Measurements from ENCODE around the gene RARG. TPM values are rescaled to one million over a fixed set of nuclear protein-coding genes. Genes with fewer than 3 reads are reported as not detected.

RARG gene
- polyA plus RNA-seq, 2 donors = 84.8 to 104 TPM

GRCh38 chr12:53213348-53213747, 18.7 kb downstream of the RARG start:
- 13 to 14% methylated on average over 14 of the region's 14 CpGs for WGBS, 2 donors
- Histone ChIP-seq H3K4me3 (ENCODE audit: low read depth in 1 of 2, low read length in 2 of 2) (no peak overlapping the region), H3K36me3 (ENCODE audit: control insufficient read depth in 2 of 2, insufficient read depth in 2 of 2, low read length in 1 of 2) (peaks cover 35 to 51% of the 10 kb centered on the region in 2 donors), H3K4me1 (ENCODE audit: control insufficient read depth in 2 of 2, insufficient read depth in 2 of 2, low read length in 1 of 2) (peaks cover 10 to 17% of the 10 kb centered on the region in 2 donors), H3K9me3 (ENCODE audit: control insufficient read depth in 2 of 2, insufficient read depth in 1 of 2, low read depth in 1 of 2, low read length in 1 of 2) (peaks cover 0 to 3% of the 10 kb centered on the region in 2 donors), H3K27ac (ENCODE audit: low read depth in 2 of 2, low read length in 1 of 2) (peak overlapping the region in 1 of 2 donors; percentile 5), H3K27me3 (ENCODE audit: control insufficient read depth in 1 of 2, insufficient read depth in 2 of 2, low read length in 2 of 2) (no peaks in the 10 kb centered on the region)

GRCh38 chr12:53212931-53213330, 19.1 kb downstream of the RARG start:
- H3K4me1 ChIP-seq (ENCODE audit: control insufficient read depth in 2 of 2, insufficient read depth in 2 of 2, low read length in 1 of 2) = peaks cover 10 to 15% of the 10 kb centered on the region in 2 donors
- WGBS, 2 donors = 41 to 44% methylated on average over 12 of the region's 12 CpGs
- no peak overlapping the region for H3K27ac ChIP-seq (ENCODE audit: low read depth in 2 of 2, low read length in 1 of 2)
- H3K9me3 ChIP-seq (ENCODE audit: control insufficient read depth in 2 of 2, insufficient read depth in 1 of 2, low read depth in 1 of 2, low read length in 1 of 2) = peaks cover 0 to 3% of the 10 kb centered on the region in 2 donors
- H3K4me3 ChIP-seq (ENCODE audit: low read depth in 1 of 2, low read length in 2 of 2) = no peak overlapping the region
- H3K36me3 ChIP-seq (ENCODE audit: control insufficient read depth in 2 of 2, insufficient read depth in 2 of 2, low read length in 1 of 2) = peaks cover 35 to 51% of the 10 kb centered on the region in 2 donors
- no peaks in the 10 kb centered on the region for H3K27me3 ChIP-seq (ENCODE audit: control insufficient read depth in 1 of 2, insufficient read depth in 2 of 2, low read length in 2 of 2)

GRCh38 chr12:53211476-53212381, 20.3 kb downstream of the RARG start:
- H3K4me3 ChIP-seq (ENCODE audit: low read depth in 1 of 2, low read length in 2 of 2) = no peak overlapping the region
- peaks cover 0 to 3% of the 10 kb centered on the region in 2 donors for H3K9me3 ChIP-seq (ENCODE audit: control insufficient read depth in 2 of 2, insufficient read depth in 1 of 2, low read depth in 1 of 2, low read length in 1 of 2)
- H3K36me3 ChIP-seq (ENCODE audit: control insufficient read depth in 2 of 2, insufficient read depth in 2 of 2, low read length in 1 of 2) = peaks cover 35 to 51% of the 10 kb centered on the region in 2 donors
- peak overlapping the region in 1 of 2 donors; percentile 15 for H3K27ac ChIP-seq (ENCODE audit: low read depth in 2 of 2, low read length in 1 of 2)
- no peaks in the 10 kb centered on the region for H3K27me3 ChIP-seq (ENCODE audit: control insufficient read depth in 1 of 2, insufficient read depth in 2 of 2, low read length in 2 of 2)
- WGBS, 2 donors = 88 to 90% methylated on average over 13 of the region's 13 CpGs
- H3K4me1 ChIP-seq (ENCODE audit: control insufficient read depth in 2 of 2, insufficient read depth in 2 of 2, low read length in 1 of 2) = peaks cover 4 to 7% of the 10 kb centered on the region in 2 donors

GRCh38 chr12:53210843-53211242, 21.2 kb downstream of the RARG start:
- Histone ChIP-seq H3K4me3 (ENCODE audit: low read depth in 1 of 2, low read length in 2 of 2) (no peak overlapping the region), H3K4me1 (ENCODE audit: control insufficient read depth in 2 of 2, insufficient read depth in 2 of 2, low read length in 1 of 2) (peaks cover 4 to 6% of the 10 kb centered on the region in 2 donors), H3K9me3 (ENCODE audit: control insufficient read depth in 2 of 2, insufficient read depth in 1 of 2, low read depth in 1 of 2, low read length in 1 of 2) (peaks cover 0 to 3% of the 10 kb centered on the region in 2 donors), H3K27ac (ENCODE audit: low read depth in 2 of 2, low read length in 1 of 2) (no peak overlapping the region), H3K36me3 (ENCODE audit: control insufficient read depth in 2 of 2, insufficient read depth in 2 of 2, low read length in 1 of 2) (peaks cover 35 to 51% of the 10 kb centered on the region in 2 donors), H3K27me3 (ENCODE audit: control insufficient read depth in 1 of 2, insufficient read depth in 2 of 2, low read length in 2 of 2) (no peaks in the 10 kb centered on the region)
- WGBS, 2 donors = 72 to 82% methylated on average over 4 of the region's 4 CpGs

GRCh38 chr12:53208877-53209463, 23.0 kb downstream of the RARG start:
- no peaks in the 10 kb centered on the region for H3K27me3 ChIP-seq (ENCODE audit: control insufficient read depth in 1 of 2, insufficient read depth in 2 of 2, low read length in 2 of 2)
- peaks cover 0 to 3% of the 10 kb centered on the region in 2 donors for H3K9me3 ChIP-seq (ENCODE audit: control insufficient read depth in 2 of 2, insufficient read depth in 1 of 2, low read depth in 1 of 2, low read length in 1 of 2)
- peaks cover 3 to 4% of the 10 kb centered on the region in 2 donors for H3K4me1 ChIP-seq (ENCODE audit: control insufficient read depth in 2 of 2, insufficient read depth in 2 of 2, low read length in 1 of 2)
- no peak overlapping the region for H3K4me3 ChIP-seq (ENCODE audit: low read depth in 1 of 2, low read length in 2 of 2)
- 54 to 62% methylated on average over 7 of the region's 7 CpGs for WGBS, 2 donors
- H3K27ac ChIP-seq (ENCODE audit: low read depth in 2 of 2, low read length in 1 of 2) = peak overlapping the region in 1 of 2 donors; percentile 57
- peaks cover 19 to 35% of the 10 kb centered on the region in 2 donors for H3K36me3 ChIP-seq (ENCODE audit: control insufficient read depth in 2 of 2, insufficient read depth in 2 of 2, low read length in 1 of 2)

- Histone ChIP-seq H3K27me3 (ENCODE audit: control insufficient read depth in 1 of 2, insufficient read depth in 2 of 2, low read length in 2 of 2) (no peaks in the 10 kb centered on the region), H3K4me3 (ENCODE audit: low read depth in 1 of 2, low read length in 2 of 2) (no peak overlapping the region), H3K9me3 (ENCODE audit: control insufficient read depth in 2 of 2, insufficient read depth in 1 of 2, low read depth in 1 of 2, low read length in 1 of 2) (peaks cover 0 to 3% of the 10 kb centered on the region in 2 donors), H3K36me3 (ENCODE audit: control insufficient read depth in 2 of 2, insufficient read depth in 2 of 2, low read length in 1 of 2) (peaks cover 19 to 29% of the 10 kb centered on the region in 2 donors), H3K27ac (ENCODE audit: low read depth in 2 of 2, low read length in 1 of 2) (peak overlapping the region in 1 of 2 donors; percentile 57), H3K4me1 (ENCODE audit: control insufficient read depth in 2 of 2, insufficient read depth in 2 of 2, low read length in 1 of 2) (peaks cover 3 to 4% of the 10 kb centered on the region in 2 donors)
- 44 to 57% methylated on average over 2 of the region's 2 CpGs for WGBS, 2 donors
These were observed 23.6 kb downstream of the RARG start for GRCh38 chr12:53208435-53208834.

GRCh38 chr12:53207042-53207441, 25.0 kb downstream of the RARG start, which contains the start of gene ITGB7:
ITGB7 (minus strand) TSS chr12:53207251; CDS start chr12:53200443, 6,808 bp downstream.
- peak within 1 kb of the TSS; percentile 56 to 60 for H3K27ac ChIP-seq (ENCODE audit: low read depth in 2 of 2, low read length in 1 of 2)
- H3K4me3 ChIP-seq (ENCODE audit: low read depth in 1 of 2, low read length in 2 of 2) = peak within 1 kb of the TSS in 1 of 2 donors; percentile 27
- 29 to 43% methylated on average over 5 of the region's 5 CpGs for WGBS, 2 donors

GRCh38 chr12:53205747-53206419, 26.1 kb downstream of the RARG start:
- WGBS, 2 donors = 66 to 72% methylated on average over 7 of the region's 7 CpGs
- no peaks in the 10 kb centered on the region for H3K9me3 ChIP-seq (ENCODE audit: control insufficient read depth in 2 of 2, insufficient read depth in 1 of 2, low read depth in 1 of 2, low read length in 1 of 2)
- peaks cover 5 to 7% of the 10 kb centered on the region in 2 donors for H3K36me3 ChIP-seq (ENCODE audit: control insufficient read depth in 2 of 2, insufficient read depth in 2 of 2, low read length in 1 of 2)
- peaks cover 3 to 4% of the 10 kb centered on the region in 2 donors for H3K4me1 ChIP-seq (ENCODE audit: control insufficient read depth in 2 of 2, insufficient read depth in 2 of 2, low read length in 1 of 2)
- H3K4me3 ChIP-seq (ENCODE audit: low read depth in 1 of 2, low read length in 2 of 2) = no peak overlapping the region
- H3K27me3 ChIP-seq (ENCODE audit: control insufficient read depth in 1 of 2, insufficient read depth in 2 of 2, low read length in 2 of 2) = no peaks in the 10 kb centered on the region
- H3K27ac ChIP-seq (ENCODE audit: low read depth in 2 of 2, low read length in 1 of 2) = peak overlapping the region in 1 of 2 donors; percentile 60

More at GRCh38 chr12:53207042-53207441, 25.0 kb downstream of the RARG start, which contains the start of gene ITGB7:
- H3K9me3 ChIP-seq (ENCODE audit: control insufficient read depth in 2 of 2, insufficient read depth in 1 of 2, low read depth in 1 of 2, low read length in 1 of 2) = peaks cover 0 to 3% of the 10 kb centered on the region in 2 donors
- H3K4me1 ChIP-seq (ENCODE audit: control insufficient read depth in 2 of 2, insufficient read depth in 2 of 2, low read length in 1 of 2) = peaks cover 3 to 4% of the 10 kb centered on the region in 2 donors
- H3K36me3 ChIP-seq (ENCODE audit: control insufficient read depth in 2 of 2, insufficient read depth in 2 of 2, low read length in 1 of 2) = peaks cover 15 to 18% of the 10 kb centered on the region in 2 donors
- H3K27me3 ChIP-seq (ENCODE audit: control insufficient read depth in 1 of 2, insufficient read depth in 2 of 2, low read length in 2 of 2) = no peaks in the 10 kb centered on the region

GRCh38 chr12:53204351-53204750, 27.7 kb downstream of the RARG start:
- WGBS, 2 donors = 97 to 100% methylated on average over 1 of the region's 1 CpG
- Histone ChIP-seq H3K4me3 (ENCODE audit: low read depth in 1 of 2, low read length in 2 of 2) (no peak overlapping the region), H3K4me1 (ENCODE audit: control insufficient read depth in 2 of 2, insufficient read depth in 2 of 2, low read length in 1 of 2) (peaks cover 3 to 4% of the 10 kb centered on the region in 2 donors)

More at GRCh38 chr12:53204351-53204750, 27.7 kb downstream of the RARG start:
- Histone ChIP-seq H3K27ac (ENCODE audit: low read depth in 2 of 2, low read length in 1 of 2) (no peak overlapping the region), H3K36me3 (ENCODE audit: control insufficient read depth in 2 of 2, insufficient read depth in 2 of 2, low read length in 1 of 2) (peaks cover 0 to 4% of the 10 kb centered on the region in 2 donors), H3K9me3 (ENCODE audit: control insufficient read depth in 2 of 2, insufficient read depth in 1 of 2, low read depth in 1 of 2, low read length in 1 of 2) (no peaks in the 10 kb centered on the region), H3K27me3 (ENCODE audit: control insufficient read depth in 1 of 2, insufficient read depth in 2 of 2, low read length in 2 of 2) (no peaks in the 10 kb centered on the region)
